Neural progenitor cell (in vitro differentiated cells): ENCODE results near the gene UBALD2.

Experiments used
- EZH2 ChIP-seq: fragments of 200-600 bp; sonication (generic); IDR thresholded peaks from 2 replicates; pipeline ENCODE4 v1.6.1; 2017; ENCODE audit warnings: antibody characterized with exemption, mild to moderate bottlenecking, moderate library complexity
- TF ChIP-seq, protein P1 (sequence below): fragments of 200-600 bp; sonication (generic); IDR thresholded peaks from 2 replicates; pipeline ENCODE4 v1.5.1; 2017; ENCODE audit warnings: antibody characterized with exemption, mild to moderate bottlenecking

DNA sequence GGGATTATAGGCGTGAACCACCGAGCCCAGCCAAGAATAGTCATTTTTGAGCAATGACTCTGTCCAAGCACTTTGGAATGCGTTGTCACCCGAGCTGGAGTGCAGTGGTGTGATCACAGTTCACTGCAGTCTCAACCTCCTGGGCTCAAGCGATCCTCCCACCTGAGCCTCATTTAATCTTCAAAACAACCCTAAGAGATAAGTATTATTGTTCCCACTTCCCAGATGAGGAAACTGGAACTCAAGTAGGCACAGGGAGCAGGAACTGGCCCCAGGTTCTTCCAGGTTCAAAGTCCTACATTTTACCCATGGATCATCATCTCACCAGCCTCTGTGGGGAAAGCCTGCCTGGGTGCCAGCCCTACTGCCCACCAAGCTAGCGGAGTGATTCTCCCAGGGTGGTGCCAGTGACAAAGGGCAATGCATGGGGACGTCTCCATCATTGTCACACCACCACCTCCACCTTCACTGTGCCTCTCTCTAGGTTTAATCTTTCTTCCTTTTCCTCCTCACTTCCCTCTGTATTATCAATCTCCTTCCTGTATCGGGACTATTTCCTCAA, 13.6 kb upstream of the UBALD2 start:
- TF ChIP-seq, protein P1, sequence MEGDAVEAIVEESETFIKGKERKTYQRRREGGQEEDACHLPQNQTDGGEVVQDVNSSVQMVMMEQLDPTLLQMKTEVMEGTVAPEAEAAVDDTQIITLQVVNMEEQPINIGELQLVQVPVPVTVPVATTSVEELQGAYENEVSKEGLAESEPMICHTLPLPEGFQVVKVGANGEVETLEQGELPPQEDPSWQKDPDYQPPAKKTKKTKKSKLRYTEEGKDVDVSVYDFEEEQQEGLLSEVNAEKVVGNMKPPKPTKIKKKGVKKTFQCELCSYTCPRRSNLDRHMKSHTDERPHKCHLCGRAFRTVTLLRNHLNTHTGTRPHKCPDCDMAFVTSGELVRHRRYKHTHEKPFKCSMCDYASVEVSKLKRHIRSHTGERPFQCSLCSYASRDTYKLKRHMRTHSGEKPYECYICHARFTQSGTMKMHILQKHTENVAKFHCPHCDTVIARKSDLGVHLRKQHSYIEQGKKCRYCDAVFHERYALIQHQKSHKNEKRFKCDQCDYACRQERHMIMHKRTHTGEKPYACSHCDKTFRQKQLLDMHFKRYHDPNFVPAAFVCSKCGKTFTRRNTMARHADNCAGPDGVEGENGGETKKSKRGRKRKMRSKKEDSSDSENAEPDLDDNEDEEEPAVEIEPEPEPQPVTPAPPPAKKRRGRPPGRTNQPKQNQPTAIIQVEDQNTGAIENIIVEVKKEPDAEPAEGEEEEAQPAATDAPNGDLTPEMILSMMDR = no peak
- TF ChIP-seq EZH2 = no peak
